Activated CD8-positive, alpha-beta memory T cell treated with anti-CD3 and anti-CD28 coated beads, Interleukin-2, amount 50 U/mL, for 1 hour (primary cell): ENCODE data around the gene ADAM8.
"Not testable (repeated sequence)": the region's sequence is repeated elsewhere in the genome, so short reads cannot be mapped to it uniquely, and the experiment has no call there.

ENCODE experiments used
- DNase-seq: peaks from one replicate; pipeline ENCODE4 v3.0.0-alpha.2; 2020; ENCODE audit errors: extremely low read depth

The ADAM8 gene

DNA sequence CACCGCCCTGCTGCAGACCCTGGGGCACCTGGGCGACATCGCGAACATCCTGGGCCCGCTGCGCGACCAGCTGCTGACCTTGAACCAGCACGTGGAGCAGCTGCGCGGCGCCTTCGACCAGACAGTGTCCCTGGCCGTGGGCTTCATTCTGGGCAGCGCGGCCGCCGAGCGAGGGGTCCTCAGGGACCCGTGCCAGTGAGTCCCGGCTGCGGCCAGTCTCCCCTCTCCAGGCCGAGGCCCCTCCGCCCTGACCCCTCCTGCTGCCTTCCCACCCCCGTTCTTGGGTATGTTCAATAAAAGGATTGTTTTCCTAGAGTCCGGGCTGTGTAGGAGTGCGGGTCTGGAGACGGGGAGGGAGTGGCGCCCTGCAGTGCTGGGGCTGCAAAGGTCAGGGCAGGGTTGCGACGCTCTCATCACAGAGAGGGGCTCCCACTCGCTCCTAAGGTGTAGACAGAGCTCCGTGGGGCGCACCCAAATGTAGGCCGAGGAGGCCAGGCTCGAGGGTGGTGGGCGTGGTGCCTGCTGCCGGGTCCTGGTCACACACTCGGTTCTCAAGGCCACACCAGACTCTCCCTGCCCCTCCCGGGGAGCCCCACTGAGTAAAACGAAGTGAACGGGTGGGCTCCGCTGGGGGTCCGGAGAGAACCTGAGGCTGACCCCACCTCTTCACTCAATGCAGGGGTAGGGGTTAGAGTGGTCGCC is 45.3 kb downstream of the ADAM8 start:
- no peak for DNase-seq

DNA sequence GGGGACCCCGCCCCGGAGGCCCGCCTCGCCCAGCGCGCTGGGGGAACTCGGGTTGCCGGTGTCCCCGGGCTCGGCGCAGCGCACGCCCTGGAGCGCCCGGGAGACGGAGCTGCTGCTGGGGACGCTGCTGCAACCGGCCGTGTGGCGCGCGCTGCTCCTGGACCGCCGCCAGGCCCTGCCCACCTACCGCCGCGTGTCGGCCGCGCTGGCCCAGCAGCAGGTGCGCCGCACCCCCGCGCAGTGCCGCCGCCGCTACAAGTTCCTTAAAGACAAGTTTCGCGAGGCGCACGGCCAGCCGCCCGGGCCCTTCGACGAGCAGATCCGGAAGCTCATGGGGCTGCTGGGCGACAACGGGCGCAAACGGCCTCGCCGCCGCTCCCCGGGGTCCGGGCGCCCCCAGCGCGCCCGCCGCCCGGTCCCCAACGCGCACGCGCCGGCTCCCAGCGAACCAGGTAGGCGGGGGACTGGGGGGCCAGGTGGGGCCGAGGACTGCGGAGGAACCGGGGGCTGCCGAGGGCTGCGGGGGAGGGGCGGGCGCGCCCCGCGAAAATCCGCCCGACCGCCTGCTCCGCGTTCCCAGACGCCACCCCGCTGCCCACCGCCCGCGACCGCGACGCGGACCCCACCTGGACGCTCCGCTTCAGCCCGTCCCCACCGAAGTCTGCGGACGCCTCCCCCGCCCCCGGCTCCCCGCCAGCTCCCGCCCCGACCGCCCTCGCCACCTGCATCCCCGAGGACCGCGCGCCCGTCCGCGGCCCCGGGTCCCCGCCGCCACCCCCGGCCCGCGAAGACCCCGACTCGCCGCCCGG is 46.1 kb downstream of the ADAM8 start:
- DNase-seq: no peak

DNA sequence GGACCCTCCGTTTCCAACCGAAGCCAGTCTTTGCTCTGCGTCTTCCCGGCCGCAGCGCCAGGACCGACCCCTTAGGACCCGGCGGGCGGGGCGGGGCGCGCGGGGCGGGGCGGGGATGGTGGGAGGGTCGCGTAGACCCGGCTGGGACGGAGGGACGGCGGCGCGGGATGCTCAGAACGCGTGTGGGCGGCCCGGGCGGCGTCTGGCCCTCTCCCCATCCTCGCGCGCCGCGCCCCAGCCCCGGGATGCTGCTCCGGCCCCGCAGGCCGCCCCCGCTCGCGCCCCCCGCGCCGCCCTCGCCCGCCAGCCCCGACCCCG is 46.7 kb downstream of the ADAM8 start, which contains the start of gene UTF1:
UTF1 (plus strand) TSS at position 174 of the 318 bp plus-strand sequence; CDS start at position 246, 72 bp downstream.
- DNase-seq: no peak

DNA sequence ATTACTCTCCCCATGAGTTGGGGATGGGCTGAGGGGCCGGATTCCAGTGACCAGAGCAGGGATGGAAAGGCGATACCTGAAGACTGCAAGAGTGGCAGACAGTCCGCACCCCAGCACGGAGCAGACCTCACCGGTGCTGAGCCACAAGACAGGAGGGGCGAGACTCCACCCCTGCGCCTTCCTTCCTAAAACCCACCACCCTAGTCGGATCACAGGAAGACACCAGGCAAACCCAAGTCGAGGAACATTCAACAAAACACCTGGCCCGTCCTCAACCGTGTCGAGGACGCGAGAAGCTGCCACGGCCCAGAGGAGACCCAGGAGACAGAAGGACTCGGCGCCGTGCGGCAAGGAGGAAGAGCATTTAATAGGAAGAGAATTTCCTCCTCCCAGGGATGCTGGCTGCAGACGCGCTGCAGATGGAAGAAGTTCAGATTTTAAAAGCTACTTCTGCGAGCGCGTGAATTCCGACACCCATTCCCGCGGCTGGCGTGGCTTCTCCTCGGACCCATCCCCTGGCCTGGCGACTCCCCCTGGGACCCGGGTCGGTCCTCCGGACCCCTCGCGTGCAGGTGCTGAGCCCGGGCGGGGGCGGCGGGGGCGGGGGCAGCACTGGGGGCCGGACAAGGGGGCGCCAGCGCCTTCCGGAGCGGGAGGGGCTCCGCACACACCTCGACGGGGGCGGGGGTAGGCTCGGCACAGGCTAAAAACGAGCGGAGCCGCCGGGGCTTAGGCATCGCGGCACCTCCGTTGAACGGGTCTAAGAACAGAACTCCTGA is 47.2 kb downstream of the ADAM8 start:
- DNase-seq: no peak

DNA sequence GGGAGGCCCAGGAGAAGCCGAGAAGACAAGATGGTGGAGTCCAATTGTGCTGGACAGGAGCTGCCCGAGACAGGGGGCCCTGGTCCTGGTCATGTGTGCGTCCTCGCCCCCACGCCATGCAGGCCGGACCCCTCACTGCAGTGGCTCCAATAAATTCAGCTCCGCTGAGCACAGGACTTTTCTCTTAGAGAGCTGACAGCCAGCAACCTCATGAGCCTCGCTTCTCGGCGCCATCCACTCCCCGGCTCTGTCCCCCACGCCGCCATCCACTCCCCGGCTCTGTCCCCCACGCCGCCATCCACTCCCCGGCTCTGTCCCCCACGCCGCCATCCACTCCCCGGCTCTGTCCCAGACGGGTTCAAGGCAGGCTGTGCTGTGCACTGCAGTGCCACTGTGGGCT is 49.4 kb downstream of the ADAM8 start:
- no peak for DNase-seq

DNA sequence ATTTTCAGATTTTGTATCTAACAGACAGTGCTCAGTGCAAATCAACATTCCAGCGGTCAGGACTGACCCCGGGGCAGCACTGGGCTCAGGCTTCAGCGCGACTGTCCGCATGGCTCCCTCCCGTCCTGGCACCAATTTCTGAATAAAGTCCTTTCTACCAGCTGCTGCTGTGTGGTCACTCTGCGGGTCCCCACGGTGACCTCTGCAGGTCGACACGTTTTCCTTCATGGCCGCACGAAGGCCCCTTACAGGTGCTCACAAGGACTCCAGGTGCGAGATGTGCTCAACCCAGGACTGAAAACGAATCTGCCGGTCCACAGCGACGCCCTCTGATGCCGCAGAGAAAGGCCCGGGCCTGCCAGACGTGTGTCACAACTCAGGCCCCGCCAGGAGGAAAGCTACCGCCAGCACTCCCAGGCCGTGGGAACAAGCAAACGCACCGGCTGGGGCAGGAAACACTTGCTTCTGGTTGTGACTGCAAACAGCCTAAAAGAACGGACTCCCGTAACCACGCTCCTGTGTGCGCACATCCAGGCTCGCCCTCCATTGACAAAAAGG is 50.3 kb downstream of the ADAM8 start:
- DNase-seq: no peak

DNA sequence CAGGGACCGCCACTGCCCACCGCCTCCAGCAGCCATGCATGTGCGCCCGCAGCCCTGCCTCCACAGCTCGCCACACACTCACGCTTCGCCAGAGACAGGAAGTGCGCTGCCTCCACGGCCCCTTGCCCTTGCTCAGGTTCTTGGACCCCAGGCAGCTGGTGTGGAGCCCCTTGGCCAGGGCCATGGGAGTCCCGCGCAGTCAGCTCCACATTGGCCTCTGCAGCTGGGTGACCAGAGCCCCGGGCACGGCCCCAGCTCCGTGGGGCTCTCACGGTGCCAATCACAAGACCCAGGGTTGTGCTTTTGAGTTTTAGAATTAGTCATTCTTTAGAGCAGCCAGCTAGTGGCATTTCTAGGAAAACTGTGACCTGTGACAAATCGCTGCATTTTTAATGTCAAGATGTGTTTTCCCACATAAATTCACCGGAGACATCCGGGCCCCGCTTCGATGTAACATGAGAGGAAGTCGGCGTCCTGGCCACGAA is 50.9 kb downstream of the ADAM8 start:
- no peak for DNase-seq

DNA sequence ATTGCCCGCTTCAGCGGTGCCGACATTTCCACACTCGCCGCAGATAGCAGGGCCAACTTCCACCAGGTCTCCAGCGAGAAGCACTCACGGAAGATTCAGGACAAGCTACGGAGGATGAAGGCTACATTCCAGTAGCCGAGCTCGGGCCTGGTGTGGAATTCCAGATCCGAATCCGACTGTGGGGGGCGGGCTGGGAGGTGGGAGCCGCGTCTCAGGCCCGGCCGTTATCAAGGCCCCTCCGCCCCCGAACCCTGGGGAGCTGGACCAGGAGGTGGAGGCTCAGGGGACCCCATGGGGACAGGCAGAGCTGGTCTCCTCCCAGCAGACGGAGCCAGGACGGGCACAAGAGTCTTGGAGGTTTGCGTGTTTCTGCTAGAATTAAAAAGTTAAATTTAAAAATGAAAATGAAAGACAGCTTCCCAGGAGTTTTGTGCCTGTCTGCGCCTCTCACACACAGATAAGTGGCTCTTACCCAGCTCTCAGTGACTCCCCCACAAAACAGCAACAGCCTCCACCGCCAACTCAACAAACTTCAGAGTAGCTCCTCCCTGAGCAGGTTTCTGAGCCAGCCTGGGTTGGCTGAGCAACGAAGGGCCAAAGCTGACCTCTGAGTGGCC is 51.8 kb downstream of the ADAM8 start:
- no peak for DNase-seq

DNA sequence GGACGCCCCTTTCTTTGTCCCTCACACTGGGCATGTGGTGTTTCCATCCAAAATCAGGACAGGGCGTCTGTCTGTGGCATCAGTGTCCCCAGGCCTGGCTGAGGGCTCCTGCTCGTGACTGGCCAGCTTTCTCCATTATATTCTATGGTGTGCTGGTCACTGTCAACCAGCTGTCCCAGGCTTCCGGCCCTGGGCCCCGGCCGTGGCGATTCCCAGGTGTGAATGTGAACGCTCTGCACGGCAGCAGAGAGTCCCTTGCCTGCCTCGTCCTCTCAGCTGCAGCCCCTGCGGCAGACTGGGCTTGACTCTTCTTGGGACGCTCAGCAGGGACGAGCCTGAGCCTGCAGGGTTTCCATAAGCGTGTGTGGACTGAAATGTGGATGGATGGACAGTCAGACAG is 52.6 kb downstream of the ADAM8 start:
- no peak for DNase-seq

DNA sequence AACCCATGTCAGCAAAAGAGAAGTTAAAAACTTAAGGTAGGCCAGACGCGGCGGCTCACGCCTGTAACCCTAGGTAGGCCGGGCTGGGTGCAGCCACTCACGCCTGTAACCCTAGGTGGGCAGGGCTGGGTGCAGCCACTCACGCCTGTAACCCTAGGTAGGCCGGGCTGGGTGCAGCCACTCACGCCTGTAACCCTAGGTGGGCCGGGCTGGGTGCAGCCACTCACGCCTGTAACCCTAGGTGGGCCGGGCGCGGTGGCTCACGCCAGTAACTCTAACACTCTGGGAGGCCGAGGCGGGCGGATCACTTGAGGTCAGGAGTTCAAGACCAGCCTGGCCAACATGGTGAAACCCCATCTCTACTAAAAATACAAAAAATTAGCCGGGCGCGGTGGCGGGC is 54.9 kb downstream of the ADAM8 start:
- not testable (repeated sequence) for DNase-seq

DNA sequence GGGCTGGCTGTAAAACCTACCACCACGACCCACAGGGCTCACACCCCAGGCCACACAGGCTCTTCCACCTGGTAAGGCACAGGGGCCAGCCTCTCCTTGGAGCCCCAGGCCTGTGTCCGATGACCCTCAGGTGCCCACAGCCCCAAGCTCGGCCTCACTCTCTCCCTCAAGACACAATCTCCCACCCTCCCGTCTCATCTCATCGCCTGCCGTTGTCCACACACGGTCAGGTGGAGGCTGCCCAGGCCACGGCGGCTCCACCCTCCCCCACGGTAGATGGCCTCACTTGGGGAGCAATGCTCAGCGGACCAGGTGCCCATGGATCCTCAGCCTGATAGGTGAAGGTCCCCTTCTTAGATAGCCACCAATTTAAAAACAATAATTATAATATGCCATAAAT is 55.3 kb downstream of the ADAM8 start:
- DNase-seq: no peak

DNA sequence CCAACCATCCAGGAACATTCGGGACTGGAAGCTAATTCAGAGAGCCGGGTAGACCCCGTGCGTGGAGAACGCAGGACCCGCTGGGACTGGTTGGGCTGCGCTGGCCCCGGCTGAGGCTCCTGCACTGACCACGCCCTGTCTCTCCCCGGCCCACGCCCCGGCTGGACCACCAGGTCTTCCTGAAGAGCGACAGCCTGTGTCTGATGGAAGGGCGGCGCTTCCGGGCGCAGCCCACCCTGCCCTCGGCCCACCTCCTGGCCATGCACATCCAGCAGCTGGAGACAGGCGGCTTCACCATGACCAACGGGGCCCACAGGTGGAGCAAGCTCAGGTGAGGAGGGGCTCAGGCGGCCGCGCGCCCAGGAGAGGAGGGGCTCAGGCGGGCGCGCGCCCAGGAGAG is 56.9 kb downstream of the ADAM8 start:
- no peak for DNase-seq

DNA sequence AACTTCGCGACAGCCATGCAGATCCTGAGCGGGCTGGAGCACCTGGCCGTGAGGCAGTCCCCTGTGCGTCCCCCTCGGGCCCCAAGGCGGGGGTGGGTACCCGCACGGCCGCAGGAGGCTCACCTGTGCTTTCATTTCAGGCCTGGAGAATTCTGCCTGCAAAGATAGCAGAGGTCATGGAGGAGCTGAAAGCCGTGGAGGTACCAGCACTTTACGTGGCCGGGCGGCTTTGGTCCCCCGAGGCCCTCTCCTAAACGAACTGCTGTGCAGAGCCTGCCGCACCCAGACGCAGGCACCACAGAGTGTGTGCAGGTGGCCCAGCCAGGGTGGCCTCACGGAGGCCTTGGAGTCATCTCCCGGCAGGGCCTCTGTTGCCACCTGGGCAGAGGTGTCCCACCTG is 57.8 kb downstream of the ADAM8 start:
- DNase-seq: no peak

DNA sequence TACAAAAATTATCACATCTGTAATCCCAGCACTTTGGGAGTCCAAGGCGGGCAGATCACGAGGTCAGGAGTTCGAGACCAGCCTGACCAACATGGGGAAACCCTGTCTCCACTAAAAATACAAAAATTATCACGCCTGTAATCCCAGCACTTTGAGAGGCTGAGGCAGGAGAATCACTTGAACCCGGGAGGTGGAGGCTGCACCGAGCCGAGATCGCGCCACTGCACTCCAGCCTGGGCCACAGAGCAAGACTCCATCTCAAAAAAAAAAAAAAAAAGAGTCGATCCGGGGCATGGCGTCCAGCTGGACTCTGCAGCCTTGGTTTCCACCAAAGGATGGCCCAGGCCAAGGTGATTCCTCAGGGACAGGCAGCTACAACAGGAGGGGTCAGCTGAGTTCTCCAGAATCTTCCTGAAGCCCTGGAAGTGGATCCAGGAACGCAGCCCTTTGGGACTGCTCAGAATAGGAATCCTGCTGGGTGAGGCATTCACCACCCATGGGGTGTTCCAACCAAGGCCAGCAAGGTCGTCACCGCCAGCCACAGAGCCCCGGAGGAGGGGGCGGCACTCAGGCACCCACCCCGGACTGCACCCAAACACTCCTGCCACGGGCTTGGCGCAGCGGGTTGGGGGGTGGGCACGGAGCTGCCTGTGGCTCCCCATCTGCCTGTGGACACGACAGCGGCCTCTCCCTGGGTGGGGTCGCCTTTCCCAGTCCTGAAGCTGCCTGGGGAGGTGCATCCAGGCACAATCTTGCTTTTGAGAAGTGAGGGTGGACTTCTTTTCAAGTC is 58.7 kb downstream of the ADAM8 start:
- DNase-seq: no peak

DNA sequence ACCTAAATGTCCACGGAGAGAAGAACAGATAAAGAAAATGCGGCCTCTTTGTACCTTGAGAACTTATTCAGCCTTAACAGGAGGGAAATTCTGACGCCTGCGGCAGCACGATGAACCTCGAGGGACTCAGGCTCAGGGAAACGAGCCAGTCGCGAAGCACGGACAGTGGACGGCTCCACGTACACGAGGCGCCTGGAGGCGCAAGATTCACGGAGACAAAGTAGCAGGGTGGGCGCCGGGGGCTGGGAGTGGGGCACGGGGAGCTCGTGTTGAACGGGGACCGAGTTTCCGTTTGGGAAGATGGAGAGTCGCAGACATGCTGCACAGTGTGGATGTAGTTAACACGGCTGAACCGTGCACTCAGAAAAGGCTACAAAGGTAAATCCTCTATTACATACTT is 59.9 kb downstream of the ADAM8 start:
- no peak for DNase-seq

DNA sequence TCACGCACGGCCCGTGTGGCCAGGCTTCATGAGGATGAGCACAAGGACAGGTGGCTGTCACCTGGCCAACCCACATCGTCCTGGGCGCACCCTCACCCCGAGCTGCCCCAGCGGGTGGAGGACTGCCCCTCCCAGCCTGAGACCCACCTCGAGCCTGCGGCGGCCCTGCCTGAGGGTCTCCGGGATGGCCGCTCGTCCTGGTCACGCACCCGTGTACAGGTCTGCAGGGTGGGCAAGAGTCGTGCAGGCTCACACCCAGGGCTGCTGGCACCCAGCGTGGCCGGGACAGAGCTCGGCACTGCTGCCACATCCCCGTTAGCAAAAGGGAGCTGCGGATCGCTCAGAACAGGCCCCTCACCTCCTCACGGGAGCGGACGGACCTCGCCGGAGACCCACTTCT is 61.1 kb downstream of the ADAM8 start:
- DNase-seq: no peak

DNA sequence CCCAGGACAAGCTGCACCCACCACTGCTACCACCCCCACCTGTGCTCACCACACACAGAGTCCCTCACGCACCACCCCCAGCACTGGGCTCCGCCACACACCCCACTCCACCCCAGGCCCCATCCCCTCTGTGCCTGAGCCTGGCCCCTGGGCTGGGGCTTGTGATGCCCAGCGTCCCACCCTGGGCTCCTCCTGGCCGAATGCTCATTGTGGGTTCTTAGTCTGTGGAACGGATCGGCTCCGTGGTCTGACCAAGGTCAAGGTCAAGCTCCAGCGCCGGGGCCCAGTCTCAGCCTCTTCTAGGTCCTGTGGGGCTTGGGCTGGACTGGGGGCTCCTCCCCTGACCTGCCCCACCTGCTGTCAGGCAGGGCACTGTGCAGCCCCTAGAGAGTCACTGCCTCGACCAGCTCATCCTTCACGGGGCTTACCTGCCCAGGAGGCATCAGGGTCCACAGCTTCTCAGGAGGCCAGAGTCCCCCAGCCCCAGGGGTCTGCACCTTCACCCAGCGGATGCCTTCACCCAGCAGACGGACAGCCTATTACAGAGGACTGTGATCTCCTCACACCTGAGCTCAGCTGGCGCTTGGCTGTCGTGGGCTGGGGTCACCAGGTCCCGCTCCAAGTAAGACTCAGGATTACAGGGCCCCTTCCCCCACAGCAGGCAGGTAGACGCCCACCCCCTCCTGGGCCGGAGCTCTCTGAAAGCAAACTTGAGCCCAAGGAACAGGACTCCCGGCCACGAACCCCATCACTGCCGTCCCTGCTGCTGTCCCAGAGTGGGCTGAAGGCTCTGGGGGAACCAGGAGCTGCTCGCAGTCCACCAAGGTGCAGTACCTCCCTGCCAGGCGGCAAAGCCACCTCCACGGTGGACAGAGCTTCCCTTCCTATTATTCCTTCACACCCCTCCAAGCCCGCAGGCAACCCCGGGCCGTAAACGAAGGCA is 61.9 kb downstream of the ADAM8 start:
- no peak for DNase-seq

DNA sequence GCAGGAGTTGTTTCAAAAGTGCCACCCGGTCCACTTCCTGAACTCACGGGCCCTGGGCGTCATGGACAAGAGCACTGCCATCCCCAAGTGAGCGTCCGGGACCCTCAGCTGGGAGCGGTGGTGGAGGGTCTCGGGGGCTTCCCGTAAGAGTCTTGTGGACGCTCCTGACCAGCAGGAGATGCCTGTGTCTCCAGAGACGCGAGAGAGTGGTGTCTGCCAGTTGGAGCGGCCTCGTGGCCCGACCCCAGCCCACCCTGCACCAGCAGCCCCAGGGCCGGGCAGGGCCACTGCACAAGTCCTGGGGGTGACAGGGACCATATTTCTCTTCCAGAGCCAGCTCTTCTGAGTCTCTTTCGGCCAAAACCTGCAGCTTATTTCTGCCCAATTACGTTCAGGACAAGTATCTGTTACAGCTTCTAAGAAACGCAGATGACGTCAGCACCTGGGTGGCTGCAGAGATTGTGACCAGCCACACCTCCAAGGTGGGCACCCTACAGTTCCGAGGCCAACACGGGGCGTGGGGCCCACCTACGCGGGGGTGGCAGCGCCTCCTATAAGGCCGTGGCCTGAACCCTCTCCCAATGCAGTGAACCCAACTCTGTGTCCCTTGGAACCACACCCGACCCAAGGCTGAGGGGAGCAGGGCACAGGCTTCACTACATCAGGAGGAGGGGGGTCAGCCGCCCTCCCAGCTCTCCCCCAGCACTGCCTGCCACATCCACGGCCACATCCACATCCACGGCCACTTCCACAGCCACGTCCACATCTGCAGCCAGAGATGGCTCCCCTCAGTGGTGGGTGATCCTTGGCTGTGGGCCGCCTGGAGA is 62.8 kb downstream of the ADAM8 start:
- no peak for DNase-seq
